Peyer's patch (tissue), 4 donors: ENCODE measurements around the gene TBC1D2B. TPM values are rescaled to one million over a fixed set of nuclear protein-coding genes. Genes with fewer than 3 reads are reported as not detected.
"Not testable (repeated sequence)": the region's sequence is repeated elsewhere in the genome, so short reads cannot be mapped to it uniquely, and the experiment has no call there.

ENCODE experiments used
- DNase-seq, 3 donors: peaks; one replicate each; pipeline ENCODE4 v3.0.0-alpha.2; 2017 to 2019
- H3K27ac ChIP-seq, 4 donors: fragments of 200-600 bp; sonication (generic); one replicate each; pipeline ENCODE4 v1.5.1; 2016 to 2019
- H3K27me3 ChIP-seq, 2 donors: fragments of 200-600 bp; sonication (generic); one replicate each; pipeline ENCODE4 v1.5.1; 2019
- H3K36me3 ChIP-seq, 3 donors: fragments of 200-600 bp; sonication (generic); one replicate each; pipeline ENCODE4 v1.5.1; 2016 to 2019
- H3K4me1 ChIP-seq, 4 donors: fragments of 200-600 bp; sonication (generic); one replicate each; pipeline ENCODE4 v1.5.1; 2016 to 2019
- H3K4me3 ChIP-seq, 4 donors: fragments of 200-600 bp; sonication (generic); 1 replicate in 3 of 4; 2 replicates in 1 of 4; pipeline ENCODE4 v1.5.1; 2016 to 2019; ENCODE audit warnings: mild to moderate bottlenecking in 1 of 4
- H3K9me3 ChIP-seq, 4 donors: fragments of 200-600 bp; sonication (generic); one replicate each; pipeline ENCODE4 v1.5.1; 2016 to 2019; ENCODE audit warnings: mild to moderate bottlenecking in 1 of 4
- CTCF ChIP-seq, 6 experiments: fragments of 450-650 bp in 4 of 6; fragments of 200-600 bp in 2 of 6; sonication (generic) in 1 of 6; IDR thresholded peaks; one replicate each; pipeline ENCODE4 v1.5.1; 2017 to 2019; ENCODE audit warnings: antibody characterized with exemption in 6 of 6, mild to moderate bottlenecking in 3 of 6, moderate library complexity in 1 of 6
- POLR2A ChIP-seq, 2 donors: fragments of 450-650 bp; IDR thresholded peaks; one replicate each; pipeline ENCODE4 v1.5.1; 2017; ENCODE audit warnings: antibody characterized with exemption in 2 of 2, mild to moderate bottlenecking in 2 of 2, moderate library complexity in 2 of 2
- total RNA-seq, 4 donors: library from RNA; depleted of rRNA; stranded (reverse); fragments of >200 nt; gene quantifications; one replicate each; pipeline ENCODE4 v1.1.0, GENCODE V29; 2016

The TBC1D2B gene
- total RNA-seq, 4 donors from 2014 or later = 52.9 to 94.9 (median 72.4) TPM

GRCh38 chr15:77966540-77967234 lies 110.8 kb downstream of the TBC1D2B start:
- DNase-seq = peak; percentile 35 to 77 (median 54)
- H3K27me3 ChIP-seq = no peaks in the 10 kb centered on the region
- no peaks in the 10 kb centered on the region for H3K9me3 ChIP-seq
- peak; percentile 58 to 86 (median 81) for TF ChIP-seq CTCF (IDR thresholded peaks at IDR 0.05)
- no peak for TF ChIP-seq POLR2A (IDR thresholded peaks at IDR 0.05)
- no peaks in the 10 kb centered on the region for H3K4me1 ChIP-seq
- H3K27ac ChIP-seq = no peak overlapping the region
- no peaks in the 10 kb centered on the region for H3K36me3 ChIP-seq
- no peak overlapping the region for H3K4me3 ChIP-seq

GRCh38 chr15:77964193-77964592 lies 113.3 kb downstream of the TBC1D2B start:
- TF ChIP-seq POLR2A (IDR thresholded peaks at IDR 0.05) = no peak
- no peak overlapping the region for H3K27ac ChIP-seq
- no peaks in the 10 kb centered on the region for H3K36me3 ChIP-seq

GRCh38 chr15:77959432-77959879 lies 118.1 kb downstream of the TBC1D2B start:
- no peaks in the 10 kb centered on the region for H3K9me3 ChIP-seq

More at GRCh38 chr15:77964193-77964592, 113.3 kb downstream of the TBC1D2B start:
- Histone ChIP-seq H3K27me3 (no peaks in the 10 kb centered on the region), H3K9me3 (no peaks in the 10 kb centered on the region), H3K4me3 (no peak overlapping the region), H3K4me1 (peaks cover 0 to 2% (median 0%) of the 10 kb centered on the region in 4 donors)
- DNase-seq = no peak

GRCh38 chr15:77958716-77959431 lies 118.6 kb downstream of the TBC1D2B start:
- peak in 1 of 2 donors; percentile 17 for TF ChIP-seq POLR2A (IDR thresholded peaks at IDR 0.05)
- Histone ChIP-seq H3K27ac (peak overlapping the region in 1 of 4 donors; percentile 67), H3K4me3 (peak overlapping the region in 1 of 4 donors; percentile 25)
- H3K9me3 ChIP-seq, H3K36me3 ChIP-seq, H3K4me1 ChIP-seq, H3K27me3 ChIP-seq: not testable (repeated sequence)
- DNase-seq = peak in 2 of 3 donors; percentile 13 to 68

More at GRCh38 chr15:77959432-77959879, 118.1 kb downstream of the TBC1D2B start:
- H3K27me3 ChIP-seq = no peaks in the 10 kb centered on the region
- H3K36me3 ChIP-seq = no peaks in the 10 kb centered on the region
- DNase-seq = peak; percentile 64 to 90 (median 90)
- H3K4me3 ChIP-seq = peak overlapping the region in 3 of 4 donors; percentile 2 to 25 (median 23)
- peak overlapping the region in 1 of 4 donors; percentile 67 for H3K27ac ChIP-seq
- TF ChIP-seq POLR2A (IDR thresholded peaks at IDR 0.05) (peak in 1 of 2 donors; percentile 9), CTCF (IDR thresholded peaks at IDR 0.05) (peak; percentile 90 to 99 (median 95))
- H3K4me1 ChIP-seq = peaks cover 0 to 4% (median 0%) of the 10 kb centered on the region in 4 donors

- H3K4me3 ChIP-seq, H3K9me3 ChIP-seq, H3K36me3 ChIP-seq, H3K27ac ChIP-seq, H3K27me3 ChIP-seq, H3K4me1 ChIP-seq, DNase-seq: not testable (repeated sequence)
Measured at GRCh38 chr15:77958021-77958420, 119.5 kb downstream of the TBC1D2B start.

GRCh38 chr15:77953926-77954325 lies 123.6 kb downstream of the TBC1D2B start:
- H3K27me3 ChIP-seq, H3K27ac ChIP-seq, H3K4me1 ChIP-seq, H3K9me3 ChIP-seq, H3K36me3 ChIP-seq, H3K4me3 ChIP-seq: not testable (repeated sequence)
- peak in 1 of 3 donors; percentile 2 for DNase-seq

GRCh38 chr15:77952928-77953446 lies 124.5 kb downstream of the TBC1D2B start:
- H3K27ac ChIP-seq, H3K4me1 ChIP-seq, H3K27me3 ChIP-seq, H3K4me3 ChIP-seq, H3K9me3 ChIP-seq, H3K36me3 ChIP-seq: not testable (repeated sequence)
- peak in 1 of 3 donors; percentile 40 for DNase-seq

GRCh38 chr15:77951105-77951786 lies 126.3 kb downstream of the TBC1D2B start:
- not testable (repeated sequence) for H3K36me3 ChIP-seq, H3K9me3 ChIP-seq, H3K27me3 ChIP-seq, H3K27ac ChIP-seq, H3K4me3 ChIP-seq, H3K4me1 ChIP-seq
- peak in 1 of 3 donors; percentile 24 for DNase-seq

GRCh38 chr15:77950470-77950869 lies 127.0 kb downstream of the TBC1D2B start:
- not testable (repeated sequence) for H3K4me3 ChIP-seq, H3K4me1 ChIP-seq, H3K36me3 ChIP-seq, H3K27me3 ChIP-seq, H3K27ac ChIP-seq, H3K9me3 ChIP-seq
- peak in 1 of 3 donors; percentile 2 for DNase-seq
